ENCODE data around the gene XKR7. TPM values are rescaled to one million over a fixed set of nuclear protein-coding genes. Genes with fewer than 3 reads are reported as not detected.

The XKR7 gene
- total RNA-seq, 4 donors from 2014 or later: not detected

DNA sequence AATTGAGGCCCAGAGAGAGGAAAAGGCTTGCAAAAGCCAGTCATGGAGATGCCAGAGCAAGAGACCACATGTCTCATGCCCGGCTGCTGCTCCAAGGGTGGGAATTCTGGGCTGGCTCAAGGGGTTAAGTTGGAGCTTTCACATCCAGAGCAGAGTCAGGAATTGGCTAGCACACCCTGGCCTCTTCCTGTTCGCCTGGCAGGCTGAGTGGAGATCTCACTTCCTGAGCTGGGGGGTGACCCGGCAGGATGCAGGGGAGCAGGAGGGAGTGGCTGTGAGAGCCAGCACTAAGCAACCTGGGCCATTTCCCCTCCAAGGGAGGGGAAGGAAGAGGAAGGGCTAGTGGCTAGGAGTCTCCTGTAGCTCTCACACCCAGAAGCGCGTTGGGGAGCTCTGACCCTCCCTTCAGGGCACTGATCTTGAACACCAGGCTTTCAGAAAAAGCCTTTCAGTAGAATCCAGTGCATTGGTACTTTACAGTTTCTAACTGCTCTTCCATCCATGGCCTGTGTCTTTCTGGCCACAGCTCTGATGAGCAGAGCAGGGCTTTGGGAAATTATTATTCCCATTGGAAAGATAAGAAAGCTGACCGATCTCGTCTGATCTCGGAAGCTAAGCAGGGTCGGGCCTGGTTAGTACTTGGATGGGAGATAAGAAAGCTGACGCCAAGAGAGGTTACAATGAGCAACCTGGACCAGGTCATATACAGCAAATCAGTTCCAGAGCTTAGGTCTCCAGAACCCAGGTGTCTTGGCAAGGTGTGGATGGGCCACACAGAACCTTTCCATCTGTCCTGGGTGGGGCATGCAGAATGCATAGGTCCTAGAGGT is 40.1 kb downstream of the XKR7 start:
- Histone ChIP-seq H3K4me1 (no peaks in the 10 kb centered on the region), H3K4me3 (no peak overlapping the region), H3K9me3 (no peaks in the 10 kb centered on the region), H3K27me3 (peaks cover 26% of the 10 kb centered on the region), H3K27ac (peak overlapping the region; percentile 20), H3K36me3 (no peaks in the 10 kb centered on the region)
- DNase-seq (ENCODE audit: low spot score in 2 of 2): no peak
- WGBS: 68% methylated on average over 7 of the region's 10 CpGs
- TF ChIP-seq EP300 (IDR thresholded peaks at IDR 0.05) (no peak), POLR2A (IDR thresholded peaks at IDR 0.05) (no peak), CTCF (IDR thresholded peaks at IDR 0.05) (no peak), POLR2AphosphoS5 (IDR thresholded peaks at IDR 0.05) (no peak)

DNA sequence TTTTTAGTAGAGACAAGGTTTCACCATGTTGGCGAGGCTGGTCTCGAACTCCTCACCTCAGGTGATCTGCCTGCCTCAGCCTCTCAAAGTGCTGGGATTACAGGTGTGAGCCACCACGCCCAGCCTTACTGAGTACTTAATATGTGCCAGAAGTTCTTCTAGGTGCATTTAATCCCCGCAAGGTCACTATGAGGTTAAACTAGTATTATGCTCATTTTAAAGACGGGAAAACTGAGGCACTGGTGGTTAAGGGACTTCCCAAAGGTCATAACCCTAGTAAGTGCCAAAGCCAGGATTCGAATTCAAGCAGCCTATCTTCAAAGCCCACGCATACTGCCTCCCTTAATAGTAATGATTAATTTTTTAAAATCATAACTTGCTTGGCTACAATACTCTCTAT is 41.6 kb downstream of the XKR7 start:
- Histone ChIP-seq H3K9me3 (no peaks in the 10 kb centered on the region), H3K27ac (no peak overlapping the region), H3K4me1 (no peaks in the 10 kb centered on the region), H3K27me3 (peaks cover 35% of the 10 kb centered on the region), H3K4me3 (no peak overlapping the region), H3K36me3 (no peaks in the 10 kb centered on the region)
- TF ChIP-seq POLR2A (IDR thresholded peaks at IDR 0.05) (no peak), CTCF (IDR thresholded peaks at IDR 0.05) (no peak), POLR2AphosphoS5 (IDR thresholded peaks at IDR 0.05) (no peak), EP300 (IDR thresholded peaks at IDR 0.05) (no peak)
- DNase-seq (ENCODE audit: low spot score in 2 of 2): no peak
- WGBS: 86% methylated on average over 7 of the region's 7 CpGs

DNA sequence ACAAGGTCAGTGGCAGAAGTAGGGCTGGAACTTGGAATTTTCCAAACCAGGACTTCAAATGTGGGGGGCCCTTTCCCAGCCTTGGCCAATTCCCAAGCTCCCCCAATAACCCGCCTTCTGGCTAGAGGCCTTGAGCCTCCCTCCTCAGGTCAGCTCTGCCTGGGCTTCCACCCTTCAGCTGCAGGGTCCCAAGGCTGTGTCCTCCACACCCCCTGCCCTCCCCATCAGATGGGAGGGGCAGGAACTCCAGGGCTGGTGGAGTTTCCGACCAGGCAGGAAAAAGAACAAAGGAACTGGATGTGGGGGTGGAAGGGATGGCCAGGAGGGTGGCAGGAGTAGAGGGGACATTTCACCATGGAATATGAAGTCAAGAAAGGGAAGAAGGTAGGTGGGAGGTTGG is 42.1 kb downstream of the XKR7 start, which contains the start of gene CCM2L:
TSS of gene CCM2L (plus strand) at position 338 of the 400 bp plus-strand sequence. CDS start at position 355, 17 bp downstream.
- DNase-seq (ENCODE audit: low spot score in 2 of 2): no peak
- Histone ChIP-seq H3K4me1 (no peaks in the 10 kb centered on the region), H3K36me3 (no peaks in the 10 kb centered on the region), H3K27ac (peak within 1 kb of the TSS; percentile 49), H3K27me3 (peaks cover 35% of the 10 kb centered on the region), H3K9me3 (no peaks in the 10 kb centered on the region), H3K4me3 (peak within 1 kb of the TSS; percentile 32)
- WGBS: 29% methylated on average over 1 of the region's 2 CpGs
- TF ChIP-seq POLR2AphosphoS5 (IDR thresholded peaks at IDR 0.05): no peak
- no peak for TF ChIP-seq CTCF (IDR thresholded peaks at IDR 0.05)
- TF ChIP-seq POLR2A (IDR thresholded peaks at IDR 0.05): no peak
- TF ChIP-seq EP300 (IDR thresholded peaks at IDR 0.05): no peak

DNA sequence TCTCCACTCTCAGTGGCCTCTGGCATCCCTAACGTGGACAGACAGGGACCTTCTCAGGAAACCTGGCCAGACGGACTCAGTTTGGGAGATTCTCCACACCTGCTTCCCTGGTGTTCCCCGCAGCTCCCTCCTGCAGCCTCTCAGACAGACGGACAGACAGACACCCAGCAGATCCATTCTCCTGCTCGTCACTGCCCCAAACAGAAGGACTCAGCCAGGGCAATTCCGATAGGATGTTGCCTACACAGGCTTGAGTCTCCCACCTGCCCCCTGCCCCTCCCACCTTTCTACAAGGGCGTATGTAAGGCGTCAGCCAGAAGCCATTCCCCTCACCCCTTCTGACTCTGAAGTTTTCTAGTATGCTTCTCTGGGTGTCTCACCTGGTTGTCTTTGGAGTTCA is 42.7 kb downstream of the XKR7 start:
- peak overlapping the region; percentile 49 for H3K27ac ChIP-seq
- peaks cover 35% of the 10 kb centered on the region for H3K27me3 ChIP-seq
- no peaks in the 10 kb centered on the region for H3K9me3 ChIP-seq
- H3K4me3 ChIP-seq: peak overlapping the region; percentile 32
- no peak for DNase-seq (ENCODE audit: low spot score in 2 of 2)
- H3K36me3 ChIP-seq: no peaks in the 10 kb centered on the region
- 31% methylated on average over 8 of the region's 8 CpGs for WGBS
- no peak for TF ChIP-seq POLR2AphosphoS5 (IDR thresholded peaks at IDR 0.05)
- no peak for TF ChIP-seq CTCF (IDR thresholded peaks at IDR 0.05)
- TF ChIP-seq EP300 (IDR thresholded peaks at IDR 0.05): no peak
- no peak for TF ChIP-seq POLR2A (IDR thresholded peaks at IDR 0.05)
- no peaks in the 10 kb centered on the region for H3K4me1 ChIP-seq

- Histone ChIP-seq H3K9me3 (no peaks in the 10 kb centered on the region), H3K27me3 (peaks cover 50% of the 10 kb centered on the region), H3K4me1 (no peaks in the 10 kb centered on the region), H3K4me3 (no peak overlapping the region), H3K27ac (no peak overlapping the region), H3K36me3 (no peaks in the 10 kb centered on the region)
- WGBS: 80% methylated on average over 4 of the region's 5 CpGs
- no peak for TF ChIP-seq EP300 (IDR thresholded peaks at IDR 0.05)
- TF ChIP-seq POLR2A (IDR thresholded peaks at IDR 0.05): no peak
- no peak for TF ChIP-seq CTCF (IDR thresholded peaks at IDR 0.05)
- no peak for TF ChIP-seq POLR2AphosphoS5 (IDR thresholded peaks at IDR 0.05)
- no peak for DNase-seq (ENCODE audit: low spot score in 2 of 2)
Measured at GRCh38 chr20:32012159-32012688, 44.3 kb downstream of the XKR7 start.
